ENCODE data around the gene NAV2.

NAV2 gene

GRCh38 chr11:19712281-19713195, at the start of gene NAV2:
Gene NAV2 (plus strand): TSS chr11:19712837. CDS start chr11:19713696, 859 bp downstream.
- peak; percentile 91 for DNase-seq

GRCh38 chr11:19663206-19663605, 49.4 kb upstream of the NAV2 start:
- no peak for DNase-seq

- peak; percentile 54 for DNase-seq
Measured at GRCh38 chr11:19664886-19665548, 47.6 kb upstream of the NAV2 start.

GRCh38 chr11:19666951-19667350, 45.7 kb upstream of the NAV2 start:
- DNase-seq = no peak

GRCh38 chr11:19669511-19669910, 43.1 kb upstream of the NAV2 start:
- no peak for DNase-seq

GRCh38 chr11:19670030-19670791, 42.4 kb upstream of the NAV2 start:
- peak; percentile 58 for DNase-seq

- no peak for DNase-seq
Measured at GRCh38 chr11:19672586-19673206, 39.9 kb upstream of the NAV2 start.

- peak; percentile 26 for DNase-seq
Measured at GRCh38 chr11:19673924-19674729, 38.5 kb upstream of the NAV2 start.

- no peak for DNase-seq
Measured at GRCh38 chr11:19674836-19675235, 37.8 kb upstream of the NAV2 start.

- DNase-seq = no peak
Measured at GRCh38 chr11:19675397-19675796, 37.2 kb upstream of the NAV2 start.

- no peak for DNase-seq
Measured at GRCh38 chr11:19676475-19677380, 35.9 kb upstream of the NAV2 start.

- peak; percentile 18 for DNase-seq
Measured at GRCh38 chr11:19677381-19678080, 35.1 kb upstream of the NAV2 start.

GRCh38 chr11:19679952-19680828, 32.4 kb upstream of the NAV2 start:
- DNase-seq = peak; percentile 99

GRCh38 chr11:19680829-19681368, 31.7 kb upstream of the NAV2 start:
- peak; percentile 23 for DNase-seq

GRCh38 chr11:19683141-19683805, 29.4 kb upstream of the NAV2 start:
- DNase-seq = no peak

- DNase-seq = no peak
Measured at GRCh38 chr11:19683862-19684491, 28.7 kb upstream of the NAV2 start.

- no peak for DNase-seq
Measured at GRCh38 chr11:19686234-19686633, 26.4 kb upstream of the NAV2 start.

- DNase-seq = no peak
Measured at GRCh38 chr11:19687392-19687791, 25.2 kb upstream of the NAV2 start.

Data from fibroblast of upper back skin (primary cell).